Activated B cell treated with CpG ODN at 0.5 μM for 24 hours (primary cell): Measurements from ENCODE around the gene TIAM2. TPM values are rescaled to one million over a fixed set of nuclear protein-coding genes. Genes with fewer than 3 reads are reported as not detected.

Experiments used
- ATAC-seq: fragments of 200-7000 bp; cut with Tn5 transposase; one replicate; pipeline ENCODE4 v1.10.0; 2021; ENCODE audit warnings: low read depth, mild to moderate bottlenecking, moderate library complexity
- CTCF ChIA-PET: fragments of 350-600 bp; sonication (Branson Sonifier 250); formaldehyde crosslinking; loops from one replicate; lab custom pipeline; 2021; ENCODE audit warnings: antibody characterized with exemption; lab: Charles Lee
- POLR2A ChIA-PET: fragments of 350-600 bp; sonication (Branson Sonifier 250); formaldehyde crosslinking; loops from one replicate; lab custom pipeline; 2021; ENCODE audit warnings: antibody characterized with exemption; lab: Charles Lee
- DNase-seq: peaks from one replicate; pipeline ENCODE4 v3.0.0; 2022
- H3K27ac Mint-ChIP-seq: one replicate; pipeline ENCODE4 v1.8.0; 2020; ENCODE audit warnings: mixed read lengths
- H3K27me3 Mint-ChIP-seq: one replicate; pipeline ENCODE4 v1.8.0; 2021; ENCODE audit warnings: mixed read lengths
- H3K36me3 Mint-ChIP-seq: one replicate; pipeline ENCODE4 v1.8.0; 2021; ENCODE audit warnings: low read depth, mixed read lengths
- H3K4me1 Mint-ChIP-seq: one replicate; pipeline ENCODE4 v1.8.0; 2021; ENCODE audit warnings: mixed read lengths
- H3K4me3 Mint-ChIP-seq: one replicate; pipeline ENCODE4 v1.8.0; 2020; ENCODE audit warnings: mild to moderate bottlenecking, mixed read lengths
- H3K9me3 Mint-ChIP-seq: one replicate; pipeline ENCODE4 v1.8.0; 2020; ENCODE audit warnings: mixed read lengths
- intact Hi-C: fragments of 100-400 bp; cut with micrococcal nuclease; formaldehyde crosslinking; loops from one replicate; pipeline ENCODE4 v1.15.1; 2024
- total RNA-seq: library from RNA; stranded (reverse); gene quantifications from 2 replicates; pipeline ENCODE4 v1.2.3, GENCODE V29; 2022
- TF ChIP-seq, protein P1 (sequence below): fragments of 200-600 bp; IDR thresholded peaks from one replicate; pipeline ENCODE4 v1.8.0; 2022; ENCODE audit warnings: antibody characterized with exemption, mild to moderate bottlenecking

TIAM2 gene
- total RNA-seq, 1 donor from 2014 or later: 13.0 TPM

DNA sequence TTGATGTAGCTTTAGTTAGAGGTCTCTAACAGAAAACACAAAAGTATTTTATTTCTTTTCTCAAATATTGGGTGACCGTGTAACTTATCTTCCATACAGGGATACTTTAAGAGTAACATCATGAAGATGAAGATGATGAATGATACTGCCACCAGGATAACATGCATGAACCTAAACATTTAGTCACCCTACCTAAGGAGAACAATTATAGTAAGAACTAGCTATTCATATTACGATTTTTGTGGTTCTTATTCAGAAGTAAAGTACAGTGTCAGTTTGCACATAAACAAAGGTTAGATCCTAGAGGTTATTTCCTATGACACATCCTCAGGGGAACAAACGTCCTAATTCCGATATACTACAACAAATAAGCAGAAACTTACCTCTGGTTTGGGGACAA lies 289.7 kb downstream of the TIAM2 start:
- ChIA-PET CTCF (no interaction called here), POLR2A (no interaction called here)
- DNase-seq: no peak
- intact Hi-C loops: no loop called here
- H3K9me3 Mint-ChIP-seq: no peaks in the 10 kb centered on the region
- ATAC-seq: no peak
- H3K4me3 Mint-ChIP-seq: no peak overlapping the region
- H3K27me3 Mint-ChIP-seq: no peaks in the 10 kb centered on the region
- TF ChIP-seq, protein P1, sequence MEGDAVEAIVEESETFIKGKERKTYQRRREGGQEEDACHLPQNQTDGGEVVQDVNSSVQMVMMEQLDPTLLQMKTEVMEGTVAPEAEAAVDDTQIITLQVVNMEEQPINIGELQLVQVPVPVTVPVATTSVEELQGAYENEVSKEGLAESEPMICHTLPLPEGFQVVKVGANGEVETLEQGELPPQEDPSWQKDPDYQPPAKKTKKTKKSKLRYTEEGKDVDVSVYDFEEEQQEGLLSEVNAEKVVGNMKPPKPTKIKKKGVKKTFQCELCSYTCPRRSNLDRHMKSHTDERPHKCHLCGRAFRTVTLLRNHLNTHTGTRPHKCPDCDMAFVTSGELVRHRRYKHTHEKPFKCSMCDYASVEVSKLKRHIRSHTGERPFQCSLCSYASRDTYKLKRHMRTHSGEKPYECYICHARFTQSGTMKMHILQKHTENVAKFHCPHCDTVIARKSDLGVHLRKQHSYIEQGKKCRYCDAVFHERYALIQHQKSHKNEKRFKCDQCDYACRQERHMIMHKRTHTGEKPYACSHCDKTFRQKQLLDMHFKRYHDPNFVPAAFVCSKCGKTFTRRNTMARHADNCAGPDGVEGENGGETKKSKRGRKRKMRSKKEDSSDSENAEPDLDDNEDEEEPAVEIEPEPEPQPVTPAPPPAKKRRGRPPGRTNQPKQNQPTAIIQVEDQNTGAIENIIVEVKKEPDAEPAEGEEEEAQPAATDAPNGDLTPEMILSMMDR: no peak
- no peaks in the 10 kb centered on the region for H3K4me1 Mint-ChIP-seq
- peaks cover 70% of the 10 kb centered on the region for H3K36me3 Mint-ChIP-seq
- no peak overlapping the region for H3K27ac Mint-ChIP-seq

DNA sequence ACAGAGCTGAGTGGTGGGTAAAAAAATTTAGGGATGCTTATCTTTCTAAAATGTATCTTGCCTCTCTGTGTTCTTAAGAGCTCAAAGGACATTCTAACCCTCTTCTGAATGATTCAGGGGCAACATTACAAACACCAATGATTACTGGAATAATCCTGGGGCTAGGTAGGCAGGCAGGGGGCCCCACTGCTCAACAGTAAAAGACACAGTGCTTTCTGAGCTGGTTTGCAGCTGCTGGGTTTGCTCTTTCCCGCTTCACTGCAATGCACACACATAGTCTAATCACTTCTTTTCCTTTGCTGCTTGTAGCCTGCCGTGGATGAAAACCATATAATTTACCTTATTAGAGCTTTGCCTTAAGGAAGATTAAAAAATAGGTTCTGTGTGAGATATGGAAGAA lies 292.6 kb downstream of the TIAM2 start:
- ATAC-seq: no peak
- H3K27me3 Mint-ChIP-seq: no peaks in the 10 kb centered on the region
- peaks cover 78% of the 10 kb centered on the region for H3K36me3 Mint-ChIP-seq
- H3K9me3 Mint-ChIP-seq: no peaks in the 10 kb centered on the region
- CTCF ChIA-PET: no interaction called here
- intact Hi-C loops: no loop called here
- H3K27ac Mint-ChIP-seq: no peak overlapping the region
- POLR2A ChIA-PET: interaction anchor here (0.5 kb wide), 1 partner anchor 20 kb away, joined by 3 read pairs; no protein-coding TSS in a partner anchor
- H3K4me1 Mint-ChIP-seq: no peaks in the 10 kb centered on the region
- no peak overlapping the region for H3K4me3 Mint-ChIP-seq
- no peak for DNase-seq
- TF ChIP-seq, protein P1: no peak

GRCh38 chr6:155290491-155290890 lies 295.4 kb downstream of the TIAM2 start:
- ChIA-PET CTCF (no interaction called here), POLR2A (no interaction called here)
- Mint-ChIP-seq H3K4me1 (no peaks in the 10 kb centered on the region), H3K9me3 (no peaks in the 10 kb centered on the region), H3K27me3 (no peaks in the 10 kb centered on the region), H3K36me3 (peaks cover 76% of the 10 kb centered on the region), H3K4me3 (no peak overlapping the region), H3K27ac (no peak overlapping the region)
- no peak for ATAC-seq
- TF ChIP-seq, protein P1: no peak
- no peak for DNase-seq
- intact Hi-C loops: no loop called here

GRCh38 chr6:155291291-155291690 lies 296.2 kb downstream of the TIAM2 start:
- no peaks in the 10 kb centered on the region for H3K27me3 Mint-ChIP-seq
- no peaks in the 10 kb centered on the region for H3K4me1 Mint-ChIP-seq
- no peak for ATAC-seq
- TF ChIP-seq, protein P1: no peak
- intact Hi-C loops: no loop called here
- H3K4me3 Mint-ChIP-seq: no peak overlapping the region
- ChIA-PET CTCF (no interaction called here), POLR2A (no interaction called here)
- H3K36me3 Mint-ChIP-seq: peaks cover 78% of the 10 kb centered on the region
- H3K9me3 Mint-ChIP-seq: no peaks in the 10 kb centered on the region
- H3K27ac Mint-ChIP-seq: no peak overlapping the region
- DNase-seq: no peak

- TF ChIP-seq, protein P1: no peak
- Mint-ChIP-seq H3K4me1 (no peaks in the 10 kb centered on the region), H3K9me3 (no peaks in the 10 kb centered on the region), H3K4me3 (no peak overlapping the region), H3K27me3 (no peaks in the 10 kb centered on the region), H3K36me3 (peaks cover 85% of the 10 kb centered on the region), H3K27ac (no peak overlapping the region)
- no peak for ATAC-seq
- DNase-seq: no peak
- ChIA-PET CTCF (no interaction called here), POLR2A (no interaction called here)
- intact Hi-C loops: no loop called here
Observed at GRCh38 chr6:155292711-155293110, 297.6 kb downstream of the TIAM2 start.
